SK-N-SH (cell line): ENCODE data around the gene CCDC88C. TPM values are rescaled to one million over a fixed set of nuclear protein-coding genes. Genes with fewer than 3 reads are reported as not detected.

Experiments
- CTCF ChIA-PET: fragments of 300-600, 350-600 bp; formaldehyde crosslinking; extraction: SDS; loops from one replicate; lab custom pipeline; 2021; lab: Yijun Ruan, JAX
- POLR2A ChIA-PET: fragments of 350-600 bp; sonication (Branson Sonifier 250); formaldehyde crosslinking; extraction: SDS; loops from one replicate; lab custom pipeline; 2020; ENCODE audit warnings: antibody characterized with exemption, inconsistent platforms; lab: Yijun Ruan, JAX
- DNase-seq: peaks from one replicate; pipeline ENCODE4 v3.0.0; 2012
- H2AFZ ChIP-seq: fragments of 200-600 bp; sonication (generic); 2 replicates; pipeline ENCODE4 v1.8.1; 2016; ENCODE audit warnings: antibody characterized with exemption, mild to moderate bottlenecking, low read depth
- H3F3A ChIP-seq: fragments of 200-600 bp; sonication (generic); replicated peaks from 2 replicates; pipeline ENCODE3; 2016; ENCODE audit warnings: antibody characterized with exemption, mild to moderate bottlenecking; ENCODE audit not compliant: insufficient read depth
- H3K27ac ChIP-seq, 2 experiments: fragments of 200-500 bp in 1 of 2; fragments of 200-600 bp in 1 of 2; sonication (Bioruptor generic) in 1 of 2; sonication (generic), shearing (Covaris generic) in 1 of 2; 2 replicates each; pipeline versions ENCODE4 v1.5.1 to v1.6.1; 2014 to 2016; ENCODE audit warnings: low read depth in 2 of 2, inconsistent platforms in 1 of 2, low read length in 1 of 2, mild to moderate bottlenecking in 1 of 2, mixed read lengths in 1 of 2
- H3K27me3 ChIP-seq: fragments of 200-600 bp; sonication (generic), shearing (Covaris generic); 2 replicates; pipeline ENCODE4 v1.6.1; 2016; ENCODE audit warnings: mixed run types; ENCODE audit not compliant: insufficient read depth
- H3K36me3 ChIP-seq, 2 experiments: fragments of 200-500 bp in 1 of 2; fragments of 200-600 bp in 1 of 2; sonication (Bioruptor generic) in 1 of 2; sonication (generic) in 1 of 2; replicated peaks in 1 of 2; 2 replicates each; pipeline versions ENCODE3 to v1.5.1; 2014 to 2016; ENCODE audit warnings: low read length in 1 of 2, mild to moderate bottlenecking in 1 of 2; ENCODE audit not compliant: insufficient read depth in 2 of 2, control insufficient read depth in 1 of 2
- H3K4me1 ChIP-seq, 2 experiments: fragments of 200-500 bp in 1 of 2; fragments of 200-600 bp in 1 of 2; sonication (Bioruptor generic) in 1 of 2; sonication (generic), shearing (Covaris generic) in 1 of 2; 2 replicates each; pipeline versions ENCODE4 v1.5.1 to v1.6.1; 2014 to 2016; ENCODE audit warnings: low read depth in 1 of 2, low read length in 1 of 2, mixed run types in 1 of 2; ENCODE audit not compliant: insufficient read depth in 2 of 2, control insufficient read depth in 1 of 2
- H3K4me2 ChIP-seq: fragments of 200-600 bp; sonication (generic), shearing (Covaris generic); 2 replicates; pipeline ENCODE4 v1.6.1; 2017; ENCODE audit warnings: mixed run types
- H3K4me3 ChIP-seq, 2 experiments: fragments of 200-500 bp in 1 of 2; fragments of 200-600 bp in 1 of 2; sonication (Bioruptor generic) in 1 of 2; sonication (generic), shearing (Covaris generic) in 1 of 2; 2 replicates each; pipeline versions ENCODE4 v1.5.1 to v1.8.1; 2014 to 2016; ENCODE audit warnings: low read depth in 2 of 2, inconsistent platforms in 1 of 2, low read length in 1 of 2, mild to moderate bottlenecking in 1 of 2, mixed read lengths in 1 of 2, moderate library complexity in 1 of 2
- H3K79me2 ChIP-seq: fragments of 200-600 bp; sonication (generic); 2 replicates; pipeline ENCODE4 v1.8.1; 2017; ENCODE audit warnings: mild to moderate bottlenecking; ENCODE audit not compliant: insufficient read depth
- H3K9ac ChIP-seq: fragments of 200-600 bp; sonication (generic); 2 replicates; pipeline ENCODE4 v1.6.1; 2017; ENCODE audit warnings: mixed run types
- H3K9me2 ChIP-seq: fragments of 200-600 bp; sonication (generic); 2 replicates; pipeline ENCODE4 v1.6.1; 2017; ENCODE audit warnings: mixed run types
- H3K9me3 ChIP-seq: fragments of 200-600 bp; sonication (generic); 2 replicates; pipeline ENCODE4 v1.6.1; 2017; ENCODE audit warnings: mixed run types, mild to moderate bottlenecking, moderate library complexity
- H4K20me1 ChIP-seq: fragments of 200-600 bp; sonication (generic); 2 replicates; pipeline ENCODE4 v1.6.1; 2017; ENCODE audit warnings: mild to moderate bottlenecking, mixed run types; ENCODE audit not compliant: insufficient read depth
- CTCF ChIP-seq: fragments of 200-600 bp; sonication (generic); IDR thresholded peaks from 2 replicates; pipeline ENCODE4 v1.6.1; 2017; ENCODE audit warnings: antibody characterized with exemption, mild to moderate bottlenecking, moderate library complexity
- ELF1 ChIP-seq: IDR thresholded peaks from 2 replicates; pipeline ENCODE4 v1.4.0; 2012
- EP300 ChIP-seq, 2 experiments: IDR thresholded peaks; 2 replicates each; pipeline versions ENCODE4 v1.4.0 to v1.6.1; 2012; ENCODE audit warnings: borderline replicate concordance in 1 of 2, low read depth in 1 of 2, low read length in 1 of 2
- FOSL2 ChIP-seq: IDR thresholded peaks from 2 replicates; pipeline ENCODE4 v1.4.0; 2012; ENCODE audit warnings: low read depth, mild to moderate bottlenecking, moderate library complexity, borderline replicate concordance
- FOXJ3 ChIP-seq: sonication (generic); formaldehyde crosslinking; IDR thresholded peaks from 2 replicates; pipeline ENCODE4 v1.5.1; 2020; ENCODE audit warnings: mild to moderate bottlenecking, missing genetic modification reagents
- GABPA ChIP-seq: IDR thresholded peaks from 2 replicates; pipeline ENCODE4 v1.4.0; 2012; ENCODE audit warnings: low read depth, mild to moderate bottlenecking
- GATA2 ChIP-seq: sonication (generic); formaldehyde crosslinking; IDR thresholded peaks from 2 replicates; pipeline ENCODE4 v1.5.0; 2020; ENCODE audit warnings: mild to moderate bottlenecking, missing genetic modification reagents
- IRF3 ChIP-seq: fragments of 150-350 bp; IDR thresholded peaks from 2 replicates; pipeline ENCODE4 v1.6.1; 2016; ENCODE audit warnings: mild to moderate bottlenecking, low read depth, low read length
- MAX ChIP-seq: IDR thresholded peaks from 2 replicates; pipeline ENCODE4 v1.4.0; 2012; ENCODE audit warnings: low read depth
- MEF2A ChIP-seq: IDR thresholded peaks from 2 replicates; pipeline ENCODE4 v1.4.0; 2012; ENCODE audit warnings: low read depth, borderline replicate concordance
- MXI1 ChIP-seq: IDR thresholded peaks from 2 replicates; pipeline ENCODE4 v1.6.1; 2012; ENCODE audit warnings: mild to moderate bottlenecking, low read depth, low read length, improper control_type of control experiment
- NFIC ChIP-seq: IDR thresholded peaks from 2 replicates; pipeline ENCODE4 v1.4.0; 2012; ENCODE audit warnings: borderline replicate concordance
- PBX3 ChIP-seq: IDR thresholded peaks from 2 replicates; pipeline ENCODE4; 2012
- POLR2AphosphoS5 ChIP-seq: IDR thresholded peaks from 2 replicates; pipeline ENCODE4 v1.6.1; 2012; ENCODE audit warnings: low read depth, low read length
- RAD21 ChIP-seq: IDR thresholded peaks from 2 replicates; pipeline ENCODE4 v1.6.1; 2012; ENCODE audit warnings: mild to moderate bottlenecking, low read length
- RCOR1 ChIP-seq: fragments of 150-350 bp; IDR thresholded peaks from 2 replicates; pipeline ENCODE4 v1.6.1; 2017; ENCODE audit warnings: antibody characterized with exemption, low read length
- REST ChIP-seq: IDR thresholded peaks from 2 replicates; pipeline ENCODE4 v1.6.1; 2012; ENCODE audit warnings: mild to moderate bottlenecking, low read depth, low read length, moderate library complexity
- SIN3A ChIP-seq: IDR thresholded peaks from 2 replicates; pipeline ENCODE4 v1.6.1; 2012; ENCODE audit warnings: low read depth, mild to moderate bottlenecking, low read length, moderate library complexity, borderline replicate concordance
- TAF1 ChIP-seq: IDR thresholded peaks from 2 replicates; pipeline ENCODE4 v1.6.1; 2012; ENCODE audit warnings: low read depth, mild to moderate bottlenecking, low read length, moderate library complexity, borderline replicate concordance
- TEAD4 ChIP-seq: IDR thresholded peaks from 2 replicates; pipeline ENCODE4 v1.4.0; 2012; ENCODE audit warnings: mild to moderate bottlenecking, borderline replicate concordance; ENCODE audit not compliant: insufficient read depth
- YY1 ChIP-seq: IDR thresholded peaks from 2 replicates; pipeline ENCODE4 v1.4.0; 2012; ENCODE audit warnings: low read depth, mild to moderate bottlenecking
- WGBS: methylation state at CpG from one replicate; pipeline ENCODE4 v1.1.6; 2017; ENCODE audit warnings: low lambda C conversion rate; 5-methylcytosine and 5-hydroxymethylcytosine counted together
- polyA plus RNA-seq, 3 experiments: library from polyadenylated mRNA; depleted of rRNA; stranded (reverse); fragments of >200 nt; gene quantifications; 2 replicates each; pipeline ENCODE4 v1.2.3, GENCODE V29; 2012

Gene CCDC88C
- polyA plus RNA-seq, 1 of the 3 experiments (the other 2 are of a cell fraction): 0.39 TPM

- TF ChIP-seq REST (no peak), GATA2 (CRISPR knock-in tag) (no peak)
These were observed 86.8 kb downstream of the CCDC88C start (continued) for GRCh38 chr14:91330856-91331255.

GRCh38 chr14:91330096-91330696 is 87.4 kb downstream of the CCDC88C start:
- H2AFZ ChIP-seq: no peak overlapping the region
- no peak overlapping the region for H3K27ac ChIP-seq
- POLR2A ChIA-PET: no interaction called here
- CTCF ChIA-PET: interaction anchor here (1.4 to 16.0 kb wide), 3 partner anchors 25 to 87 kb away, joined by 4 to 300 read pairs (median 154); partner anchors contain the start of gene CCDC88C
- DNase-seq: no peak
- no peak overlapping the region for H3K4me2 ChIP-seq
- no peaks in the 10 kb centered on the region for H3K9me2 ChIP-seq
- TF ChIP-seq GATA2 (CRISPR knock-in tag): no peak
- TF ChIP-seq TAF1: no peak
- TF ChIP-seq CTCF: no peak
- TF ChIP-seq ELF1: no peak
- no peak for TF ChIP-seq FOXJ3 (CRISPR knock-in tag)
- TF ChIP-seq RAD21: no peak
- TF ChIP-seq PBX3: no peak
- no peak for TF ChIP-seq TEAD4
- TF ChIP-seq NFIC: no peak
- TF ChIP-seq YY1: no peak
- TF ChIP-seq POLR2AphosphoS5: no peak
- no peak for TF ChIP-seq MEF2A
- no peak for TF ChIP-seq MXI1
- TF ChIP-seq GABPA: no peak
- TF ChIP-seq EP300 (IDR thresholded peaks at IDR 0.05; ENCODE audit: borderline replicate concordance in 1 of 2, low read depth in 1 of 2, low read length in 1 of 2): no peak
- no peak for TF ChIP-seq MAX
- TF ChIP-seq SIN3A: no peak
- no peak for TF ChIP-seq IRF3
- no peak for TF ChIP-seq RCOR1
- no peak for TF ChIP-seq FOSL2
- no peaks in the 10 kb centered on the region for H3F3A ChIP-seq
- H3K4me3 ChIP-seq: no peak overlapping the region
- H3K36me3 ChIP-seq: no peaks in the 10 kb centered on the region
- H3K9ac ChIP-seq: no peak overlapping the region
- no peaks in the 10 kb centered on the region for H4K20me1 ChIP-seq
- H3K27me3 ChIP-seq: no peaks in the 10 kb centered on the region
- H3K79me2 ChIP-seq: no peaks in the 10 kb centered on the region
- H3K9me3 ChIP-seq: no peaks in the 10 kb centered on the region
- peaks cover 0 to 35% of the 10 kb centered on the region in 2 experiments; a peak in 1 of 4 replicates for H3K4me1 ChIP-seq
- WGBS: 75% methylated on average over 14 of the region's 14 CpGs
